ENCODE results near the gene RGS7.

GRCh38 chr1:240806200-240806745 lies 550.7 kb downstream of the RGS7 start:
- TF ChIP-seq CTCF (IDR thresholded peaks at IDR 0.05; ENCODE audit: low read depth, low read length) (no peak), EZH2phosphoT487 (IDR thresholded peaks at IDR 0.05; ENCODE audit: low read depth) (no peak)

Measured in OCI-LY3 (cell line).